Measurements from ENCODE around the gene ZBTB7C.

The ZBTB7C gene

DNA sequence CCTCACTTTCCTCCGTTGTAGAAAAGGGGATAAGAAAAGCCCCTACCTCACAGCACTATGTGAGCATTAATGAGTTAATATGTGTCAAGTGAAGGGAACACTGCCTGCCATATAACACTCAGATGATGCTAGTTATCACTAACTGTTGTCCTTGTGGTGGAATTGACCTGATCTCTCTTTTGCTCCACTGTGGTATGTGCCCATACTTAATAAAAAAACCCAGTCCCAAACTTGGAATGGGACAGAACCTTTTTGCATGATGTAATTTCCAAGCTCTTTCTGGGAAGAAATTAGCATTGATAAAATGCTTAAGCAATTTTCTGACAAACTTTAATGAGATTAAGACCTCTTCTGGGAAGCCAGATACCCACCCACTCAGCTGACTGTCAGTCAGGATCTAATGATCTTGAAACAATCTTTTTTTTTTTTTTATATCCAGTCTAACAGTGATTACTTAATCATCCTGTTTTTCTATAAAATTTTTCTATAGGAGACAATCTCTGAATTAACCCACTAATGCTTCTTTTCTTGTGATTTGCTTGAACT lies 158.7 kb downstream of the ZBTB7C start:
- DNase-seq, result no peak

DNA sequence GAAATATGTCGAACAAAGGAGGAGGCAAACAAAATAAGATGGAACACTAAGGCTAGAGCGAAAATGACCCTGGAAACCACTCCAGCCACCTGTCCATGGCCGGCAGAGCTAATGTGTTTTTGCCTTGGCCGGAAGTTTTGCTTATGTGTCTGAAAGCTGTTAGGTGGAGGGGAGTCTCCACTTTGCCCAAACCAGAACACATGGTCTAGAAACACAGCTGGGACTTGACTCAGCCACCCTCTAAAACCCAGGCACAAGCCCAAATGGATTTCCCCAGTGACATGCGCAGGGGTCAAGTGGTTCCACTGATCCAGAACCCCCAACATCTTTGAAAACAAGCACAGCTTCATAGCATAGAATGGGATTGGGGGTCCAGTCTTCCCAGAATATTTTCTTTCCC lies 159.3 kb downstream of the ZBTB7C start:
- DNase-seq, result no peak

DNA sequence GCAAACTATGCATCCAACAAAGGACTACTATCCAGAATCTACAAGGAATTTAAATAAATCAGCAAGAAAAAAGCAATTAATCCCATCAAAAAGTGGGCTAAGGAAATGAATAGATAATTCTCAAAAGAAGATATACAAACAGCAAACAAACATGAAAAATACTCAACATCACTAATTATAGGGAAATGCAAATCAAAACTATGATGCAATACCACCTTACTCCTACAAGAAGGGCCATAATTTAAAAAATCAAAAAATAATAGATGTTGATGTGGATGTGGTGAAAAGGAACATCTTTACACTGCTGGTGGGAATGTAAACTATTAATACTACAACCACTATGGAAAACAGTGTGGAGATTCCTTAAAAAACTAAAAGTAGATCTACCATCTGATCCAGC lies 164.7 kb downstream of the ZBTB7C start:
- no peak for DNase-seq

DNA sequence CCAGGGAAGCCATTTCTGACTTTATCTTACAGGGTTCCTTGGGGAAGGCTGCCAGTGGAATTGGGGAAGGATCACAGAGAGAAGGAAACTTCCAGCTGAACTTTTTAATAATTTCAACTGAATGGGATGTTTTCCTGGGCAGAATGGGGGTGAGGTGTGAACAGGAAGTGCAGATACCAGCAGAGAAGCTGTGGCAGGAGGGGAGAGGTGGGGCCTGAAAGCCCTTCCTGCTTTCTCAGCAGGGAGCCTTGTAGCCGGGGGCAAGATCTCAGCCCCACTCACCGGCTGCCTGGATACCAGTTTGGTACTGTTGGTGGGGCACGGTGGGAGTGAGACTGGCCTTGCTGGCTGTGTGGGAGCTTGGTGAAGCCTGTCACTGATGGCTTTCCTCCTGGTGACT lies 170.5 kb downstream of the ZBTB7C start:
- DNase-seq, result no peak

DNA sequence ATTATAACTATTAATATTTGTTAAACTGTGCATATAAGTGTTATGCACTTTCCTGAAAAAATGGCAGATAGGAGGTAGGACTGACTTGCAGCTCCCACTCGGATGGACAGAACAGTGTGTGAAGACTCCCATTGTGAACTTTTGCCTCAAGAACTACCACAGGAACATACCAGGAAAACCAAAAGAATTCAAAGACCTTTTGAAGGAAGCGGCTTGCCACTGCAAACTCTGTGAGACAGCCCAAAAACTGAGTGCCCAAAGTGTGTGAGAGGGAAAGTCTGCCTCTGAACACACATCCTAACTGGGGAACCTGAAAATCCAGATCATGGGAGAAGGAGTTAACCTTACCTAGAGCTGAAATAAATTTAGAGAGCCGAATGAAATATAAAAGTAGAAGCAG lies 171.0 kb downstream of the ZBTB7C start:
- DNase-seq, result no peak

DNA sequence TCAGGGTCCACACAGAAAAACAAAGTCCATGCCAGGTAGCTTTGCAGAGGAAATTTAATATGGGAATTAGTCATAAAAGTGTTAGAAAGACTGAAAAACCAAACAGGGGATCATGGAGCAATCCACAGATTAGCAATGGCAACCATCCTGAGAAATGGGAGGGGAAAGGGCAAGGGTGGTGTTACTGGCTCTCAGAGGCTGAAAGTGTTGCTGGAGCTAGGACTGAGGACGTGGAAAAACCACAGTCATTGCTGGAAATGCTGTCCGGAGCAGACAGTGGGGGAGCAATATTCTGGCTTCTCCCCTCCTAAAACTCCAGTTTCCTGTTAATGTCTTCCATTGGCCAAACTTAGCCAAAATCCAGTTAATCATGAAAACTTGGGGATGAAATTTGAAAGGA lies 172.4 kb downstream of the ZBTB7C start:
- no peak for DNase-seq

DNA sequence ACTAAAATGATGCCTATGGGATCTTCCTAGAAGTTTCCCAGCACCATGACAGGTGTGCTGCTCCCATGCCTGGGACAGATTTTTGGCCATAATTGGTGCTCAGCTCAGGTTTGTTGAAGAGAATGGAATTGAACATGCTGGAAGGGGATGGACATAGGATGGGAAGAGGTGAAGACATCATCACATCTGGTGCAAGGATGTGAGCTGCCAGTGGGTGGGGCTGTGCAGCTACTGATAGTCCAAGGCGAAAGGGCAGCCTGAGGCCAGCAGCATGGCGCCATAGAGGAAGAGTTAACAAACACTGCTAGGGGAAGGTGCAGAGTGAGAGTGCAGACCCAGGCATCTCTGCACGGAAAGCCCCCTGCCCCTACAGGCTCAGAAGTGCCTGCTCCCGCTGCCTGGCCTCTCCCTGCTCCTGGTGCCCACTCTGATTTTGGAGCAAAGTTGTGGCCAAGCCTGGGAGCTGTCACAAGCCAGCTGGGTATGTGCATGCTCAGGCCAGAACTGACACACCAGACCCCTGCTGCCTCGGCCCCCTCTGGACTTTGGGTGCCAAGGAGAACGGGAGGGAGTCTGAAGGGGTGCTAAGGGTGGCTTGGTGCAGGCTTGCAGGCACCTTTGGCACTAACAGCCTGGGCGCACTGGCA lies 178.6 kb downstream of the ZBTB7C start:
- DNase-seq, result peak; percentile 59 to 68

DNA sequence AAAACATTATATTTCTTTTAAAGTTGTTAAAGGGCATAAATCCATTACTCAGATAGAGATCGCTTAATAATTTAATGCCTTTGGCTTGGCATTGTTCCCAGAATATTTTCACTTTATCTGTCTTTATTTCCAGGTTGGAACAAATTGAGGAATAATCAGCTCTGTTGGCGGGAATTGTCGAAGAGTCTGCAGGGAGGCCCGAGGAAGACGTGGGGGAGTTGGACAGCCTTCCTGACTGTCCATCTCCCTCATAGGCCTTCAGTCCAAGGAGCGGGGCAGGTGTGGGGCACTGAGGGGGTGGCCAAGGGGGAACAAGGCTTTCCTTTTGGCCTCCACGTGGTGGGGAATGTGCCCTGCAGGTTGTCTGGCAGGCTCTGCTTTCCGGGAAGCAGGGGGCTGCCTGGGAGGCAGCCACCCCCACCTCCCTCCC lies 179.6 kb downstream of the ZBTB7C start:
- no peak for DNase-seq

DNA sequence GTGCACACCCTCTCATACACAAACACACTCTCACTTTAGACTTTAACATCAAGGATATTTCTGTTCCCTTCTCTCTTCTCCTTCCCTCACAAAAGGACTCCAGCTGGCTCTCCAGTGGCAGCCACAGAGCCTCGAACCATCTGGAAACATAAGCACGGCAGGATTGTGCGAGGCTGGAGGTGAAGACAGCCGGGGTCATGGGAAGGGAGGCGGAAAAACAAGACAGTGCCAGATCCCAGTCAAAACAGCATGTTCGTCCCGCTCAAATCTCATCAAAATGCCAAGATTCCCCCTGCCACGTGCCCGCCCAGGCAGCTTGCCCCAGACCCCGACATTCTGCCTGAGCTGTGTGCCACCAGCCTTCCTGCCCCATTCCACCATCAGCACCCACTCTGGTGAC lies 180.3 kb downstream of the ZBTB7C start:
- DNase-seq, result no peak

DNA sequence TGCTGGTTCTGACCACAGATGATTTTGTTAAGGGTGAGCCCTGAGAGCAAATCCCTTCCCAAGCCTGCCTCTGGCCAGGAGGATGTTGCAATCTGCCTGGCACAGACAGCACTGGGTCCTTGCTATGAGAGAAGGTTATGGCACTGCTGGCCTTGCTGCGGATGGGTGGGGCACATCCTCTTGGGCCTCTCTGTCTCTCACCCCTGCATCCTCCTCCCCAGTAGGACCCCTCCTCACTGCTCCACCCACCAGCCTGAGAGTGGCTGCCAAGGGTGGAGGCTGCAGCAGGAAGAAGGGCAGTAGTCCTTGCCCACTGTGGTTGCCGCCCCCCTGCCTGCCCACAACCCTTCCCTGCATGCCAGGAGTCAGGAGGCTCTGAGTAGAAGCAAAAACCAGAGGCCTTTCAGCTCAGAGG lies 180.9 kb downstream of the ZBTB7C start:
- DNase-seq, result no peak

DNA sequence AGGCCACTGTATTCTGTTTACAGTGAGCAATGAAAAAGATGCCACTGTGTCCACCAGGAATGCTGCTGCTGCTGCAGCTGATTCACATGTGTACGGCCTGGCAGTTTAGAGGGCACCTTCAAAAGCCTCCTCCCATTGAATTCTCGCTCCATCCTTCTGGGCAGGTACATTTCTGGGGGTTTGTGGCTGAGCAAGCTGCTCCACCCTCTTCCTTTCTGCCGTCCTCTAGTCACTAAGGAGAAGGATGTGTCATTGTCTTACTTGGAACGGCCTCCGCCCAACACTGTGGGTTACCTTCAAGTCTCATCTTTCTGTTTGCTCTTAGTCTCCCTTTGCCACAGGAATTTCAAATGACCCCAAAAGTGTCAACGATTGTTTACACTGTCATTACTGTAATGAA lies 182.0 kb downstream of the ZBTB7C start:
- no peak for DNase-seq

DNA sequence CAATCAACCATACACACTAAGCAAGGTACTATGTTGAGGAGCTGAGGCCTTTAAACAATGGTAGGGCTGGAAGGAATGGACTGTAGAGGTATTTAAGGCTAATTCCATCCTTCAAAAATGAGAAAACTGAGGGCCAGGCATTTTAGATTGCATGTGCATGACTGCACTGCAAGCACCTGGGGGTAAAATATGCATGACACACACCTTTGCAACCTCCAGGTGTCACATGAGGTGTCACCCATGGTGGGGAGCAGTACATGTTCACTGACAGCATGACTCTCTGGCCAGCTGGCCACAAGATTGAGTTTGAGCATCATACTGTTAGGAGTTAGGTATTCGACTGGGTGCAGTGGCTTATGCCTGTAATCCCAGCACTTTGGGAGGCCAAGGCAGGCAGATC lies 182.8 kb downstream of the ZBTB7C start:
- no peak for DNase-seq

DNA sequence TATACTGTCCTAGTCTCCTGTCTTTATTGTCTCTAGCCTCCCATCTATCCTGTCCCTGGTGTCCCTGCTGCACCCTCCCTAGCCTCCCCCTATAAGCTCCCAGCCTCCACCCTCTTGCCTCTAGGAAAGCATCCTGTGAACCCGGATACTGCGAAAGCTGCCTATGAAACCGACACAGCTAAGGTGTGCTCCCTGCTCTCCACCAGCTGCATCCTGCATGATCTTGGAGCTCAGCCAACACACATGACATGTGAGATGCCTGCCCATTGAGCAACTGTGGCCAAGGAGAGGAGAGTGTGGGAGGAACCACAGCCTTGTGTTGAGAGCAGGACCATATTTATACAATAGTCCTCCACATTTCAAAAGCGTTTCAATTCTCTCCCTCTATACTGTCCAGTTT lies 187.1 kb downstream of the ZBTB7C start:
- DNase-seq, result peak; percentile 9 to 42

DNA sequence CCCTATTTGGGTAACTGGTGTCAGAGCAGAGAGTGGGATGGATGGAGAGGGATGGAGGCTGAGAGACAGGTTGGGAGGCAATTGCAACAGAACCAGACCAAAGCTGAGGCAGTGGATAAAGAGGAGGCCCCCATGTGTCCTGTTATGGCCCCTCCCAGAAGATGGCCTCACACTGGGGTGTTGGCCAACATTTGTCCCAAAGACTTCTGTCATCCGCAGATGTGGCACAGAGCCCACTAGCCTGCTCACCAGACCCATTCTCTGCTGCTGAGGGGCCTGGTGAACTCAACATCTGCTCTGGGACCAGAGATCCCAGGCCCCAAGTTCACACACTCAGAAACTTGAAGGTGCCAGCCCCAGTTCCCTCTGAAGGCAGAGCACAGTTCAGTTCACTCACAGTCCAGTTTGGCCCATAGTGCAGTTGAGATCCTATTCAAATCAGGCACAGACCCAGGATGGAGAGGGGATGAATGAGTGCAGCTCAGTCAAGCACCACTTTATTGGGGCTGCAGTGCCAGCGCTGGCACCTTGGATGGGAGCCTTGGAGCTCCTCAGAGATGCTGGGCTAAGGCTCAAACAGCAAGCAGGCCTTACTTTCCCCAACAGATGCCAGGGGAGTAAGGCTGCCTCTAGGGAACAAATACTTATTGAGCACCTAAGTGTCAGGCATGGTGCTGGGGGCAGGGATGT lies 189.2 kb downstream of the ZBTB7C start:
- DNase-seq, result no peak

DNA sequence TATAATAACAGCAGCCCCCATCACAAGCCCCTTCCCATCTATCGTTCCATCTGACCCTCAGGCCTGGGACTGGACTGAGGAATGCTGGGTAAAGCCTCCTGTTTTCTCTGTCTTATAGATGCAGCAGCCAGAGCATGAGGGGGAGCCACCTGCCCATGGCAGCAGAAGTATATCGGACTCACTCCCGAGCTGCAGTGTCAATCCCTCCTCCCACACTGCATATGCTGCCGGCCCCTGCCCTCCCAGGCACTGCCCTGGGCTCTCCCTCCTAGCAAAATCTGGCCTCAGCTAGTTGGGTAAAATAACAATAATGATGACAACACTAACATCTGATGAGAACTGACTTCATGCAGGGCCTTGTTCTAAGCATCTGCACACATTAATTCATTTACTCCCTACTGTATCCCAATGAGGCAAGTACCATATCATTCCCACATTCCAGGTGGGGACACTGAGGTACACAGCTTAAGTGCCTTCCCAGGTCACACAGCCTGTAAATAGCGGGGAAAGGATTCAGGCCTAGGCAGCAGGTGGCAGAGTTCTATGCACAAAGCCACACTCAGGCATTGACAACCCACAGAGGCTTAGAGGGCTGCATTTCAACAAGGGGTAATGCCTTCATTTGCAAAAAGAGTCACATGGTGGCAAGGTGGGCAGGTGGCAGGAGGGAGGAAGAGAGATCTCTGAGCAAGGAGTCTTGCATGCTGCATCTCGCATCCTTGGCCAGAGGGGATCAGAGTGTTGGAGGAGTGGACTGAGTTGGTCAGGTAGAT lies 190.0 kb downstream of the ZBTB7C start:
- no peak for DNase-seq

DNA sequence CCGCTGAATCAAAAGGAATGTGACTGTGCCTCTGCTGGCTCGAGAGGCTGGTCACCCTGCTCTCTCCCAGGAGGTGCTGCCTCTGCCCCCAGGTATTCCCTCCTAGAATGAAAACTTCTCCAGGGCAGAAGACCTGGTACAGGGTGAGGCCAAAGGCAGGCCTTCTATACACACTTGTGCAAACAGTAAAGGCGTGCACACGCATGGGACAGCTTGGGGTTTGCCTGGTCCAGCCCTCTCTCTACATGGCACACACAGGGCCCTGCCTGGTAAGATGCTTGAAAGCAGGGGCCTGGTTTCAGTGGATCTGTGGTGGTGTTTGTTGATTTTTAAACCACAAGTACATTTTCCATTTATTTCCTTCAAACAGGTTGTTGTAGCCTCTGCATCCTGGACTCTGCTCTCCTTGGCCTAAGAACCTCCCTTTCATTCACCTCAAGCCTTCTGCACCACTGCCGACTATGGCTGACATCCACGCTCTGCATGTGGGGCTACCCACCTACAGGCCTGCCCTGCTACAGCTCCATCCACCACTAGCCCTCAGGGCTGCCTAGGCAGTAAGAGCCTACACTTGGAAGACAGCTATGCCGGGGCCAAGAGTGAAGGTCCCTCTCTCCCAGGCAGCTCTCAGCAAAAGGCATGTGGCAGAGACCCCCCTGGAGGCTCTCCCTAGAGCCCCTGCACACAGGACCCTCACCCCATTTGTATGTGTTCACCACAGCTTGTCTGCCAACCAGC lies 190.7 kb downstream of the ZBTB7C start:
- DNase-seq, result no peak

DNA sequence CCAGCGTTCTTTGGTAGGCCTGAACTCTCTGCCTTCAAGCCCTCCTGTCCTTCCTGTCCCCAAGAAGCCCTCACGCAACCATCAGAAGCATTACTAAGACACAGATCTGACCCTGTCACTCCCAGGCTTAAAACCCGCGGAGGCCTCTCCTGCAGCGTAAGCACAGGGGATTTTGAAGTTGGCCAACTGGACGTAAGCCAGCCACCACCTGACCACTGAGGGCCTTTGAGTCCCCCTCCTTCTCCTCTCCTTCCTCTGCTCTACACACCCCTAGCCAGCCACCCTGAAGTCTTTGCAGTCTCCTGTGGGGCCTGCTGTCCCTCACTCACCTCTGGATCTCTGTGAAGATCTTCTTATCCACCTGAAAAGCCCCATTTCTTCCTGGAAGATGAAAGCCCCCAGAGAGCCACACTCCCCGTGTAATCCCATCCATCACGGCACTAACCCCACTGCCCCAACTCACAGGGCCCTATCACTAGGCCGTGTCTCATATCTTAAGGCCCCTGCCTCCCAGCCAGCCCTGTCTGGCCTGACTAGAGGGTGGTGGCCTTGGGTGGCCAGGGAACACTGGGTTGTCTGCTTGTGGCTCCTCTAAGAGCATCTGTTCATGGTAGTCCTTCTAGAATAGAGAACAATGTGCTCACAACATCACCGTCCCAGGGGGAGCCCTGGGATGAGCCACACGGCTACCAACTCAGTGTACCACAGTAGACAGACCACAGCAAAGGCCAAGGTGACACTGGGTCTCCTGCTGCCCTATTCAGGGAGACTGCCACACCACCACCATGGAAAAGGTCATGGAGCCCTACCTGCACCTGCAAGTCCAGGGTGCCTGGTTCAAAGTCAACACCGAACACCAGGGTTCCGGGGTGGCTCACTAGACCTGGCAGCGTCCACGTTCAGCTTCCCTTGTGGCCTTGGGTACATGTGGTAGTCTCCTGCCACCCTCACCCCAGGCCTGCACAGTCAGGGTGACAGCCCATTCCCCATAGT lies 191.6 kb downstream of the ZBTB7C start:
- DNase-seq, result no peak

DNA sequence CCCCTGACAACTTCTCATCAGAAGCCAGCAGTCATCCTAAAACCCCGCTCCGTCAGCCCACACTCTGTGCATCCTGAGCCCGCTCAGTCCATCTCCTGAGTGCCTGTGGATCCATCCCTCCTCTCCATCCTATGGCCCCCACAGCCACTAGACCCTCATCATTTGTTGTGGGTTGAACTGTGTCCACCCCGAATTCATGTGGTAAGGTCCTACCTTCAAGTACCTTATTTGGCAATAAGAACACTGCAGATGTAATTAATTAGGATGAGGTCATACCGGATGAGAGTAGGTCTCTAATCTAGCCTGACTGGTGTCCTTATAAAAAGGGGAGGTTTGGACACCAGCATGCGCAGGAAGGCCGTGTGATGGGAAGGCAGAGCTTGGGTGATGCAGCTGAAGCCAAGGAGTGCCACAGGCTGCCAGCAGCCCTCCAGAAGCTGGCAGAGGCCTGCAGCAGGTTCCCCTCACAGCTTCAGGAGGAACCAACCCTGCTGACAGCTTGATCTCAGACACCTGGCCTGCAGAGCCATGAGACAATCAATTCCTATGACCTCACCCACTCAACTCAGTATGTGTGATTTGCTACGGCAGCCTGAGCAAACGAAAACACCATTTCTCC lies 192.4 kb downstream of the ZBTB7C start:
- no peak for DNase-seq

DNA sequence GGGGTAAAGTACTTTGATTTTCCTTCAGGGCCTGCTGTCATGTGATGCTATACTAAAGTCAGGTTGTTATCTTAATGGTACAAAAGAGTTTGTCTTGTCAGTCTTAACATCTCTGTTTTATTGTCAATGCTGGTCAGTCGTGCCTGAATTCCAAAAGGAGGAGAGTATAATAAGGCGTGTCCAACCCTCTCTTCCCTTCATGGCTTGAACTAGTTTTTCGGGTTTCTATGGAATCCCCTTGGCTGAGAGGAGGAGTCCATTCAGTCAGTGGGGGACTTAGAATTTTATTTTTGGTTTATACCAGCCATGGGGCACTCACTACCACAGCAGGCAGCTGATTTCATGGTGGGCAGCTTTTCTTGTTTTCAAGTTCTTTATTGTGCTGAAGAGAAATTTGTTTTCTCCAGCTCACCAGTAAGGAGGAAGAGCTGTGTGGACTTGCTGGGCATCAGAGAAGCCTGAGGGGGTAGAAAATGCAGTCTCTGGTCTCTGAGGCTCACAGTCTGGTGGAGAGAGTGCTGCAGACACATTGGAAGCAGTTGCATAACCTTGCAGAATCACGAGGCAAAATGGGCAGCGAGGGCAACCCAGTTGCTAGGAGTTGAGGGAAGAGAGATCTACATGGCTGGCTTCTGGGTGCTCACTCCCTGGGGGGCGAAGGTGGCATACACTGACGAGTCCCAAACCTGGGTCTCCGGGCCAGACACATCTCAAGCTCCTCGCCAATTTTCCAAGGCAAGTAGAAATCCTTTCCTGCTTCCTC lies 193.1 kb downstream of the ZBTB7C start:
- DNase-seq, result no peak

DNA sequence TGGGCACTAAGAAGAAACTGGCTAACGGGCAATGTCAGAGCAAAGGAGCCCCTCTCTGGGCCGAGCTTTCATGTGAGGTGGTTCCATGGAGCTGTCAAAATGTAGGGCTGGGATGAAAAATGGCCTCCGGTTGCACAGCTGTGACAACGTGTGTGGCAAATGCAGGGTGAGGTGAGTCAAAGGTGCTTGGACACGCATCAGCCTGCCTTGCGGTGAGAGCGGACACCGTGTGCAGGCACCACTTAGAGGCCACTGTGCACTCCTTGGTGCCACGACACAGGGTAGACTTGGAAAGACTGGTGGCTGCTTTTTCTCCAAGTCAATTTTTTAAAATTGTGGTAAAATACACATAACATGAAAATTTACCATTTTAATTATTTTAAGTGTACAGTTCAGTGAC lies 195.4 kb downstream of the ZBTB7C start:
- no peak for DNase-seq
